Measurements from ENCODE around the gene MIEF2. TPM values are rescaled to one million over a fixed set of nuclear protein-coding genes. Genes with fewer than 3 reads are reported as not detected.

Gene MIEF2
- total and polyA plus RNA-seq, 2 donors (not counting 1 experiment from before 2014, with no cell fraction given): 13.3 to 18.7 TPM

DNA sequence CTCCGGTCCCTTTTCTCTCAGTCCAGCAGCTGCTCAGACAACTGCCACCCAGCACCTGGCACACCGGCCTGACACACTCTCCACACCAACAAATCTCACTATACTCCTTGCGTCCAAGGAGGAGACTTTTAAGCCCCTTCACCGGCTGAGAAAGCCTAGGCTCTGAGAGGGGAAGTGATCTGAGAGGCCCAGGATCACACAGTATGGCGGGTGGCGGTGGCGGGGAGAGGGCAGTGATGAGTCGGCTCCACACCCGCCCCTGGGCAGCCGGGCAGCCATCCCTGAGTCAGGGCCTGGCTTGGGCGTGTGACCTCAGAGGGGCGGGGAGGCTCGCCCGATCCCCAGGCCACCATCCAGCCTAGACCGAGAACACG, 2.5 kb upstream of the MIEF2 start:
- peak overlapping the region; percentile 98 for H3K4me3 Mint-ChIP-seq
- TF ChIP-seq, protein P1, sequence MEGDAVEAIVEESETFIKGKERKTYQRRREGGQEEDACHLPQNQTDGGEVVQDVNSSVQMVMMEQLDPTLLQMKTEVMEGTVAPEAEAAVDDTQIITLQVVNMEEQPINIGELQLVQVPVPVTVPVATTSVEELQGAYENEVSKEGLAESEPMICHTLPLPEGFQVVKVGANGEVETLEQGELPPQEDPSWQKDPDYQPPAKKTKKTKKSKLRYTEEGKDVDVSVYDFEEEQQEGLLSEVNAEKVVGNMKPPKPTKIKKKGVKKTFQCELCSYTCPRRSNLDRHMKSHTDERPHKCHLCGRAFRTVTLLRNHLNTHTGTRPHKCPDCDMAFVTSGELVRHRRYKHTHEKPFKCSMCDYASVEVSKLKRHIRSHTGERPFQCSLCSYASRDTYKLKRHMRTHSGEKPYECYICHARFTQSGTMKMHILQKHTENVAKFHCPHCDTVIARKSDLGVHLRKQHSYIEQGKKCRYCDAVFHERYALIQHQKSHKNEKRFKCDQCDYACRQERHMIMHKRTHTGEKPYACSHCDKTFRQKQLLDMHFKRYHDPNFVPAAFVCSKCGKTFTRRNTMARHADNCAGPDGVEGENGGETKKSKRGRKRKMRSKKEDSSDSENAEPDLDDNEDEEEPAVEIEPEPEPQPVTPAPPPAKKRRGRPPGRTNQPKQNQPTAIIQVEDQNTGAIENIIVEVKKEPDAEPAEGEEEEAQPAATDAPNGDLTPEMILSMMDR (IDR thresholded peaks at IDR 0.05): no peak
- TF ChIP-seq EZH2 (IDR thresholded peaks at IDR 0.05; ENCODE audit: borderline replicate concordance, insufficient read depth, low read depth, low read length, poor library complexity, severe bottlenecking): no peak
- intact Hi-C loops (cut with micrococcal nuclease): loop anchor here (1.0 to 5.0 kb wide), 4 partner anchors 41 to 976 kb away; partner anchors contain the start of genes ALKBH5, COPS3 and SHMT1
- DNase-seq (peak; percentile 64), ATAC-seq (ENCODE audit: low read depth) (peak; percentile 32)
- peak overlapping the region; percentile 92 for H3K27ac Mint-ChIP-seq
- Histone ChIP-seq H3K4me1 (ENCODE audit: control insufficient read depth in 2 of 2, insufficient read depth in 2 of 2, low read length in 2 of 2) (peaks cover 28 to 43% of the 10 kb centered on the region in 2 donors), H2AFZ (ENCODE audit: insufficient read depth, low read depth, low read length, poor library complexity, severe bottlenecking) (peak overlapping the region; percentile 95), H3K9me3 (ENCODE audit: control extremely low read depth in 1 of 3, control insufficient read depth in 2 of 3, insufficient read depth in 1 of 3, low read length in 2 of 3) (no peaks in the 10 kb centered on the region), H3K4me2 (replicated peaks; ENCODE audit: low read depth, low read length, poor library complexity, severe bottlenecking) (peak overlapping the region; percentile 92), H3K9ac (ENCODE audit: low read length) (peak overlapping the region; percentile 91), H3K36me3 (replicated peaks in 1 of 2; ENCODE audit: control extremely low read depth in 1 of 2, control insufficient read depth in 1 of 2, extremely low read depth in 1 of 2, insufficient read depth in 2 of 2, low read length in 1 of 2) (peaks cover 0 to 33% of the 10 kb centered on the region in 2 experiments), H3K4me3 (ENCODE audit: control extremely low read depth in 1 of 5, extremely low read depth in 1 of 5, insufficient read depth in 1 of 5, low read depth in 2 of 5, low read length in 4 of 5) (peak overlapping the region; percentile 41 to 99 (median 93)), H3K27ac (ENCODE audit: low read length in 2 of 2) (peak overlapping the region; percentile 65 to 86), H4K20me1 (ENCODE audit: control insufficient read depth, insufficient read depth, low read length, poor library complexity, severe bottlenecking) (peaks cover 45% of the 10 kb centered on the region), H3K27me3 (replicated peaks in 1 of 4; ENCODE audit: control extremely low read depth in 1 of 4, control insufficient read depth in 3 of 4, insufficient read depth in 4 of 4, low read length in 3 of 4) (no peaks in the 10 kb centered on the region), H3K79me2 (ENCODE audit: control insufficient read depth, insufficient read depth, low read length) (peaks cover 55% of the 10 kb centered on the region)
- ChIA-PET CTCF (interaction anchor here (0.6 kb wide), 1 partner anchor 14 kb away, joined by 3 read pairs; no protein-coding TSS in a partner anchor), POLR2A (no interaction called here)
- no peaks in the 10 kb centered on the region for H3K27me3 Mint-ChIP-seq
- no peaks in the 10 kb centered on the region for H3K9me3 Mint-ChIP-seq (ENCODE audit: insufficient read depth)
- H3K4me1 Mint-ChIP-seq: peaks cover 31% of the 10 kb centered on the region
- 0% methylated on average over 15 of the region's 16 CpGs for WGBS (ENCODE audit: insufficient coverage)

DNA sequence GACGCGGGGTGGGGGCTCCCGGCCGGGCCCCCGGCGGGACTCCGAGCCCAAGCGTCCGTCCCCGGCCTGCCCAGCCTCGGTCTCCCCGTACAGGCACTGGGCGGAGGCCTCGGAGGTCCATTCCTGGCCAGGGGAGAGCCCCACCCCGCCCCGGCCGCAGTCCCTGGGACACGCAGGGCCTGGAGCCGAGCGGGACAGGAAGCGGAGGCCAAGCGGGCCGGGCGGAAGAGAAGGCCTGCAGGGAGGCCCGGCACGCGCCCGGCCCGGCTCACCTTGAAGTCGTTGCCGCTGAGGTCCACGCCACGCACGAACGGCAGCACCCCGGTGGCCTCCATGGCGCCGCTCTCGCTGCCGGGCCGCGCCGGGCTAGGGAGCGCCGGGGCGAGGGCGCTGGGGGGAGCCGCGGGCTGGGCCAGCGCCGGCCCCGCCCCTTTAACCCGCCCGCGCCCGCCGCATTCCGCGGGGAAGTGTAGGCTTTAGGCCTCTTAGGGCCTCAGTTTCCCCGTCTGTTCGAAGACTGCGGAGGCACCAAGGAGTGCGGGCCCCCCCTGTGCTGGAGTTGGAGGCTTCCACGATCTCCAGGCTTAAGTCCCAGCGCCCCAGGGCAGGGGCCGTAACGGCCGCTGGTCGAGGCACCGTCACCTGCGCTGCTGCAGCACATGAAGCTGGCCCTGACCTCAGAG, 2.0 kb upstream of the MIEF2 start, which contains the start of gene FLII:
Gene FLII (minus strand): TSS at position 383 of the 683 bp plus-strand sequence. CDS start 48 bp downstream, at position 335.
- Mint-ChIP-seq H3K27me3 (no peaks in the 10 kb centered on the region), H3K4me1 (peaks cover 31% of the 10 kb centered on the region), H3K9me3 (ENCODE audit: insufficient read depth) (no peaks in the 10 kb centered on the region), H3K4me3 (peak within 1 kb of the TSS; percentile 98), H3K27ac (peak within 1 kb of the TSS; percentile 92)
- ATAC-seq (ENCODE audit: low read depth): peak; percentile 39
- H3K9me3 ChIP-seq (ENCODE audit: control extremely low read depth in 1 of 3, control insufficient read depth in 2 of 3, insufficient read depth in 1 of 3, low read length in 2 of 3): no peaks in the 10 kb centered on the region
- H3K27me3 ChIP-seq (replicated peaks in 1 of 4; ENCODE audit: control extremely low read depth in 1 of 4, control insufficient read depth in 3 of 4, insufficient read depth in 4 of 4, low read length in 3 of 4): no peaks in the 10 kb centered on the region
- POLR2A ChIA-PET: interaction anchor here (0.6 to 0.9 kb wide), 2 partner anchors 10 to 56 kb away, joined by 3 read pairs; partner anchors contain the start of genes SMCR8 and TOP3A
- H3K4me1 ChIP-seq (ENCODE audit: control insufficient read depth in 2 of 2, insufficient read depth in 2 of 2, low read length in 2 of 2): peaks cover 28 to 43% of the 10 kb centered on the region in 2 donors
- TF ChIP-seq, protein P1 (IDR thresholded peaks at IDR 0.05): no peak
- no peak for TF ChIP-seq EZH2 (IDR thresholded peaks at IDR 0.05; ENCODE audit: borderline replicate concordance, insufficient read depth, low read depth, low read length, poor library complexity, severe bottlenecking)
- H3K9ac ChIP-seq (ENCODE audit: low read length): peak within 1 kb of the TSS; percentile 91
- peaks cover 56% of the 10 kb centered on the region for H3K79me2 ChIP-seq (ENCODE audit: control insufficient read depth, insufficient read depth, low read length)
- peak within 1 kb of the TSS; percentile 92 for H3K4me2 ChIP-seq (replicated peaks; ENCODE audit: low read depth, low read length, poor library complexity, severe bottlenecking)
- peak within 1 kb of the TSS; percentile 95 for H2AFZ ChIP-seq (ENCODE audit: insufficient read depth, low read depth, low read length, poor library complexity, severe bottlenecking)
- H4K20me1 ChIP-seq (ENCODE audit: control insufficient read depth, insufficient read depth, low read length, poor library complexity, severe bottlenecking): peaks cover 45% of the 10 kb centered on the region
- DNase-seq: peak; percentile 71
- intact Hi-C loops (cut with micrococcal nuclease): loop anchor here (1.0 to 5.0 kb wide), 4 partner anchors 42 to 976 kb away; partner anchors contain the start of genes ALKBH5, COPS3 and SHMT1
- H3K27ac ChIP-seq (ENCODE audit: low read length in 2 of 2): peak within 1 kb of the TSS; percentile 76 to 86
- H3K36me3 ChIP-seq (replicated peaks in 1 of 2; ENCODE audit: control extremely low read depth in 1 of 2, control insufficient read depth in 1 of 2, extremely low read depth in 1 of 2, insufficient read depth in 2 of 2, low read length in 1 of 2): peaks cover 0 to 32% of the 10 kb centered on the region in 2 experiments
- peak within 1 kb of the TSS; percentile 41 to 99 (median 93) for H3K4me3 ChIP-seq (ENCODE audit: control extremely low read depth in 1 of 5, extremely low read depth in 1 of 5, insufficient read depth in 1 of 5, low read depth in 2 of 5, low read length in 4 of 5)
- CTCF ChIA-PET: no interaction called here
- WGBS (ENCODE audit: insufficient coverage): 2% methylated on average over 71 of the region's 71 CpGs

All from B cell (primary cell).